ENCODE results near the gene ATXN1L.

DNA sequence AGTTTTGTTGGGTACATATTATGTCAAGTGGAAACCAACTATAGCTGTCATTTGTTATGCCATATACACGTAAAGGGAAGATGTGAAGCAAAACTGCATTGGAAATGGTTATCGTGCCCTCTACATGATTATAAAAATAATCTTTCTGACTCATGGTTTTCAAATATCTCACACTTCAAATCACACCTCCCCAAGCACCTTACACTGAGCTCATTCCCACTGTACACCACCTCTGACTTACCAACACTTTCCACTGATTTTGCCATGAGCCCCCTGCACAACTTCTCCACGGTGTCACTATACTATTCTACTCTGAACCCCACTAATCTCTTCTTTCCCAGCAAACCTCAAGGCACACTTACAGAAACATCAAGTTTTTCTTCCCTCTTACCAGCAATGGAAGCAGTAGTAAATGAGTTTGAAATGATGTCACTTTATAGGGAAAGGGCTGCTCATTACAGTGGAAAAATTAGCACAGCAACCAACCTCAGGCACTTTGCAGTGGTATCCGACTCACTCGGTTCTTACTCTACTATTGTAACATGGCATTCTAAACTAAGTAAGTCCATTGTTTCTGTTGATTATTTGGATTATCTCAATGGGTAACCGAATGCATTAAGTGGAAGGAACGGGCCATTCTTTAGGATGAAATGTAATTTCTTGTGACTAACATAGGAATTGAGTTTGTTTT lies 19.5 kb downstream of the ATXN1L start:
- no peak for TF ChIP-seq POLR2A (IDR thresholded peaks at IDR 0.05)
- TF ChIP-seq, protein P1, sequence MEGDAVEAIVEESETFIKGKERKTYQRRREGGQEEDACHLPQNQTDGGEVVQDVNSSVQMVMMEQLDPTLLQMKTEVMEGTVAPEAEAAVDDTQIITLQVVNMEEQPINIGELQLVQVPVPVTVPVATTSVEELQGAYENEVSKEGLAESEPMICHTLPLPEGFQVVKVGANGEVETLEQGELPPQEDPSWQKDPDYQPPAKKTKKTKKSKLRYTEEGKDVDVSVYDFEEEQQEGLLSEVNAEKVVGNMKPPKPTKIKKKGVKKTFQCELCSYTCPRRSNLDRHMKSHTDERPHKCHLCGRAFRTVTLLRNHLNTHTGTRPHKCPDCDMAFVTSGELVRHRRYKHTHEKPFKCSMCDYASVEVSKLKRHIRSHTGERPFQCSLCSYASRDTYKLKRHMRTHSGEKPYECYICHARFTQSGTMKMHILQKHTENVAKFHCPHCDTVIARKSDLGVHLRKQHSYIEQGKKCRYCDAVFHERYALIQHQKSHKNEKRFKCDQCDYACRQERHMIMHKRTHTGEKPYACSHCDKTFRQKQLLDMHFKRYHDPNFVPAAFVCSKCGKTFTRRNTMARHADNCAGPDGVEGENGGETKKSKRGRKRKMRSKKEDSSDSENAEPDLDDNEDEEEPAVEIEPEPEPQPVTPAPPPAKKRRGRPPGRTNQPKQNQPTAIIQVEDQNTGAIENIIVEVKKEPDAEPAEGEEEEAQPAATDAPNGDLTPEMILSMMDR (IDR thresholded peaks at IDR 0.05 in 4 of 5, conservative IDR thresholded peaks at IDR 0.05 in 1 of 5) = no peak

Measured in gastrocnemius medialis (tissue), 4 donors.